Glomerular endothelial cell (primary cell): ENCODE data around the gene SERP2. TPM values are rescaled to one million over a fixed set of nuclear protein-coding genes. Genes with fewer than 3 reads are reported as not detected.
A peak's percentile ranks its signal among the peaks of the same experiment; 100 is the strongest.

Experiments
- DNase-seq: peaks from one replicate; pipeline ENCODE4 v3.0.0-alpha.2; 2011; ENCODE audit warnings: low read depth, low spot score; ENCODE audit errors: extremely low read depth
- total RNA-seq: library from RNA; depleted of rRNA; stranded (reverse); fragments of >200 nt; gene quantifications from 2 replicates; pipeline ENCODE4 v1.2.3, GENCODE V29; 2015

The SERP2 gene
- total RNA-seq, 1 donor from 2014 or later, result 0.29 TPM

- DNase-seq, result no peak
These were observed 18.7 kb upstream of the SERP2 start for GRCh38 chr13:44354884-44355283.

GRCh38 chr13:44355621-44356020 is 18.0 kb upstream of the SERP2 start:
- DNase-seq, result no peak

GRCh38 chr13:44359983-44360375 is 13.6 kb upstream of the SERP2 start:
- DNase-seq, result no peak

- DNase-seq, result no peak
These were observed 11.1 kb upstream of the SERP2 start for GRCh38 chr13:44362394-44363040.

- DNase-seq, result no peak
These were observed 9.8 kb upstream of the SERP2 start for GRCh38 chr13:44363631-44364344.

- peak; percentile 80 for DNase-seq
These were observed 9.2 kb upstream of the SERP2 start for GRCh38 chr13:44364345-44365000.

GRCh38 chr13:44365008-44365407 is 8.6 kb upstream of the SERP2 start:
- peak; percentile 45 for DNase-seq

GRCh38 chr13:44365899-44366298 is 7.7 kb upstream of the SERP2 start:
- no peak for DNase-seq

GRCh38 chr13:44368062-44368591 is 5.5 kb upstream of the SERP2 start:
- no peak for DNase-seq

GRCh38 chr13:44368599-44369368 is 4.8 kb upstream of the SERP2 start:
- DNase-seq, result no peak

GRCh38 chr13:44371421-44371820 is 2.2 kb upstream of the SERP2 start:
- no peak for DNase-seq

- DNase-seq, result no peak
These were observed 400 bp upstream of the SERP2 start for GRCh38 chr13:44373247-44373600.

GRCh38 chr13:44374348-44374712 is 706 bp downstream of the SERP2 start:
- DNase-seq, result no peak

GRCh38 chr13:44378277-44378676 is 4.7 kb downstream of the SERP2 start:
- DNase-seq, result no peak

- no peak for DNase-seq
These were observed 6.3 kb downstream of the SERP2 start for GRCh38 chr13:44379885-44380284.

GRCh38 chr13:44380404-44381165 is 7.0 kb downstream of the SERP2 start:
- no peak for DNase-seq

GRCh38 chr13:44382635-44383145 is 9.1 kb downstream of the SERP2 start:
- DNase-seq, result no peak

- no peak for DNase-seq
These were observed 10.3 kb downstream of the SERP2 start for GRCh38 chr13:44383945-44384344.

- DNase-seq, result no peak
These were observed 11.2 kb downstream of the SERP2 start for GRCh38 chr13:44384778-44385177.

- DNase-seq, result no peak
These were observed 11.8 kb downstream of the SERP2 start for GRCh38 chr13:44385401-44385800.
